ENCODE results near the gene KCNG2. TPM values are rescaled to one million over a fixed set of nuclear protein-coding genes. Genes with fewer than 3 reads are reported as not detected.

KCNG2 gene
- total and polyA plus RNA-seq, 2 of the 8 experiments (the other 6 are each of a cell fraction or from before 2014, with no cell fraction given) = 0.19 to 0.74 TPM

GRCh38 chr18:79939096-79939495, 141.4 kb downstream of the KCNG2 start:
- Histone ChIP-seq H2BK5ac (ENCODE audit: low read depth, low read length) (no peak overlapping the region), H3K4ac (replicated peaks; ENCODE audit: insufficient read length, low read depth, low read length) (no peak overlapping the region), H3K23ac (ENCODE audit: insufficient read length) (no peak overlapping the region), H3K4me2 (ENCODE audit: insufficient read depth in 1 of 2, low read depth in 2 of 2, low read length in 2 of 2) (no peak overlapping the region), H2AFZ (ENCODE audit: low read length) (no peak overlapping the region), H2BK15ac (ENCODE audit: low read length) (no peak overlapping the region), H3K9ac (replicated peaks in 1 of 4; ENCODE audit: extremely low read depth in 1 of 4, low read depth in 3 of 4, low read length in 3 of 4) (no peak overlapping the region), H4K91ac (replicated peaks; ENCODE audit: insufficient read length, low read length) (no peak overlapping the region), H2AK5ac (ENCODE audit: low read depth, low read length) (no peak overlapping the region), H2BK120ac (replicated peaks; ENCODE audit: low read depth, low read length) (no peak overlapping the region), H4K5ac (ENCODE audit: insufficient read length, low read depth, low read length) (no peak overlapping the region), H4K20me1 (replicated peaks in 1 of 2; ENCODE audit: control insufficient read depth in 1 of 2, insufficient read depth in 2 of 2, low read length in 2 of 2) (peaks cover 0 to 12% of the 10 kb centered on the region in 2 experiments), H4K8ac (ENCODE audit: extremely low read depth, insufficient read depth, low read length) (no peak overlapping the region), H3K14ac (ENCODE audit: insufficient read length) (no peak overlapping the region), H3K9me3 (ENCODE audit: insufficient read depth in 2 of 2, low read depth in 1 of 2, low read length in 1 of 2) (no peaks in the 10 kb centered on the region), H3K79me1 (ENCODE audit: low read depth, low read length) (peaks cover 5% of the 10 kb centered on the region), H3K4me1 (replicated peaks in 1 of 4; ENCODE audit: control insufficient read depth in 3 of 4, insufficient read depth in 4 of 4, low read length in 3 of 4) (peaks cover 0 to 4% (median under 1%) of the 10 kb centered on the region in 4 experiments; a peak in 2 of 7 replicates), H3K27ac (ENCODE audit: low read depth, low read length) (no peak overlapping the region), H3K18ac (ENCODE audit: extremely low read depth, low read length) (no peak overlapping the region), H3K56ac (replicated peaks; ENCODE audit: insufficient read length, low read depth, low read length) (no peak overlapping the region), H3K4me3 (ENCODE audit: extremely low read depth in 1 of 4, insufficient read depth in 2 of 4, low read depth in 3 of 4, low read length in 4 of 4) (no peak overlapping the region), H3K79me2 (ENCODE audit: control insufficient read depth in 1 of 2, insufficient read depth in 2 of 2, low read length in 2 of 2) (peaks cover 0 to 8% of the 10 kb centered on the region in 2 experiments; a peak in 2 of 4 replicates), H2BK20ac (ENCODE audit: low read length) (no peak overlapping the region), H3K23me2 (ENCODE audit: low read depth, low read length) (no peaks in the 10 kb centered on the region), H3K27me3 (replicated peaks in 1 of 4; ENCODE audit: control insufficient read depth in 3 of 4, extremely low read depth in 1 of 4, insufficient read depth in 3 of 4, low read length in 3 of 4) (no peaks in the 10 kb centered on the region; a peak in 1 of 7 replicates), H3K36me3 (ENCODE audit: control insufficient read depth in 2 of 4, insufficient read depth in 4 of 4, low read length in 3 of 4) (no peaks in the 10 kb centered on the region; a peak in 1 of 8 replicates), H2BK12ac (ENCODE audit: low read depth, low read length) (no peak overlapping the region)
- CTCF ChIA-PET (ENCODE audit: partially characterized antibody) = interaction anchor here (0.7 to 3.2 kb wide), 3 partner anchors 9 to 212 kb away, joined by 3 to 15 read pairs (median 3); no protein-coding TSS in a partner anchor
- FAIRE-seq = no peak
- 88% methylated on average over 5 of the region's 5 CpGs; no CpG with 5 or more reads in 1 of the 2 experiments for WGBS, 2 experiments (ENCODE audit: extremely low coverage in 1 of 2, insufficient coverage in 1 of 2, insufficient read length in 1 of 2, insufficient replicate concordance in 2 of 2, low coverage in 1 of 2, low lambda C conversion rate in 2 of 2, missing lambda C conversion rate in 1 of 2)
- POLR2A ChIA-PET (ENCODE audit: partially characterized antibody) = interaction anchor here (0.9 to 1.3 kb wide), 3 partner anchors 12 to 47 kb away, joined by 3 read pairs; no protein-coding TSS in a partner anchor
- no peak for DNase-seq (ENCODE audit: low read depth in 1 of 2, low spot score in 2 of 2)
- TF ChIP-seq HDAC2 (IDR thresholded peaks at IDR 0.05; ENCODE audit: borderline replicate concordance in 1 of 2, low read depth in 2 of 2, low read length in 2 of 2) (no peak), SIN3A (conservative IDR thresholded peaks at IDR 0.05 in 1 of 2, IDR thresholded peaks at IDR 0.05 in 1 of 2; ENCODE audit: low read depth in 1 of 2, low read length in 2 of 2) (no peak), TEAD4 (IDR thresholded peaks at IDR 0.05; ENCODE audit: low read depth, low read length) (no peak), KDM4A (IDR thresholded peaks at IDR 0.05; ENCODE audit: low read depth, low read length, severe bottlenecking) (no peak), SP4 (IDR thresholded peaks at IDR 0.05; ENCODE audit: low read length) (no peak), NANOG (IDR thresholded peaks at IDR 0.05; ENCODE audit: insufficient read depth, low read depth, low read length, poor library complexity, severe bottlenecking) (no peak), GTF2F1 (IDR thresholded peaks at IDR 0.05; ENCODE audit: borderline replicate concordance, low read depth, low read length) (no peak), BACH1 (IDR thresholded peaks at IDR 0.05; ENCODE audit: low read length) (no peak), RFX5 (IDR thresholded peaks at IDR 0.05; ENCODE audit: borderline replicate concordance, low read depth, low read length) (no peak), USF2 (IDR thresholded peaks at IDR 0.05; ENCODE audit: low read length) (no peak), CHD2 (IDR thresholded peaks at IDR 0.05; ENCODE audit: low read length) (no peak), SUZ12 (IDR thresholded peaks at IDR 0.05; ENCODE audit: low read length) (no peak), KDM5A (IDR thresholded peaks at IDR 0.05; ENCODE audit: low read length) (no peak)

Measured in H1 (cell line).